Endothelial cell of umbilical vein (primary cell): Measurements from ENCODE around the gene MPDU1. TPM values are rescaled to one million over a fixed set of nuclear protein-coding genes. Genes with fewer than 3 reads are reported as not detected.

Experiments
- BruUV-seq: library from RNA; stranded (reverse); fragments of 400-500 nt; replicated peaks from 2 replicates; lab custom pipeline; 2021; lab: Mats Ljungman, UMichigan
- CTCF ChIA-PET: fragments of 300-600, 350-600 bp; sonication (Branson Sonifier 250); formaldehyde crosslinking; loops from one replicate; lab custom pipeline; 2021; ENCODE audit warnings: antibody characterized with exemption, inconsistent platforms; lab: Charles Lee
- POLR2A ChIA-PET: fragments of 300-600, 350-600 bp; sonication (Branson Sonifier 250); formaldehyde crosslinking; loops from one replicate; lab custom pipeline; 2021; ENCODE audit warnings: antibody characterized with exemption, inconsistent platforms; lab: Charles Lee
- DNase-seq: peaks from one replicate; pipeline ENCODE4 v3.0.0-alpha.2; 2011; ENCODE audit warnings: low read depth, low spot score
- FAIRE-seq: peaks from 2 replicates; lab custom pipeline; 2011; peaks lifted over from hg19 to GRCh38; lab: Jason Lieb, UNC
- H2AFZ ChIP-seq: 2 replicates; pipeline ENCODE4 v1.6.0; 2012; ENCODE audit warnings: low read depth, low read length, control low read depth, inconsistent platforms
- H3K27ac ChIP-seq: 2 replicates; pipeline ENCODE4 v1.5.1; 2011; ENCODE audit warnings: low read depth, mild to moderate bottlenecking, control low read depth, low read length, moderate library complexity; ENCODE audit not compliant: insufficient read depth
- H3K27me3 ChIP-seq, 2 experiments: 2 replicates each; pipeline versions ENCODE4 v1.6.0 to v1.6.1; 2011; ENCODE audit warnings: low read length in 2 of 2, mixed read lengths in 1 of 2; ENCODE audit not compliant: control insufficient read depth in 2 of 2, insufficient read depth in 2 of 2
- H3K36me3 ChIP-seq, 2 experiments: 2 replicates in 1 of 2; 3 replicates in 1 of 2; pipeline ENCODE4 v1.5.1; 2011; ENCODE audit warnings: low read length in 2 of 2, mild to moderate bottlenecking in 1 of 2, moderate library complexity in 1 of 2; ENCODE audit not compliant: control insufficient read depth in 2 of 2, insufficient read depth in 2 of 2; ENCODE audit errors: extremely low read depth in 1 of 2
- H3K4me1 ChIP-seq: 3 replicates; pipeline ENCODE4 v1.5.1; 2011; ENCODE audit warnings: mild to moderate bottlenecking, low read length; ENCODE audit not compliant: control insufficient read depth, insufficient read depth; ENCODE audit errors: extremely low read depth
- H3K4me2 ChIP-seq: 2 replicates; pipeline ENCODE4 v1.6.1; 2011; ENCODE audit warnings: low read length, control low read depth, mixed read lengths; ENCODE audit not compliant: insufficient read depth
- H3K4me3 ChIP-seq, 3 experiments: fragments of 200-600 bp in 1 of 3; sonication (generic), shearing (Covaris generic) in 1 of 3; replicated peaks in 1 of 3; 2 replicates each; pipeline ENCODE4 v1.5.1; 2011 to 2016; ENCODE audit warnings: control low read depth in 3 of 3, low read length in 3 of 3, mild to moderate bottlenecking in 2 of 3, inconsistent platforms in 1 of 3, low read depth in 1 of 3, moderate library complexity in 1 of 3; ENCODE audit not compliant: insufficient read depth in 1 of 3
- H3K79me2 ChIP-seq: 2 replicates; pipeline ENCODE4 v1.6.0; 2012; ENCODE audit warnings: low read length, inconsistent platforms; ENCODE audit not compliant: control insufficient read depth, insufficient read depth
- H3K9ac ChIP-seq: replicated peaks from 2 replicates; pipeline ENCODE3; 2011; ENCODE audit warnings: low read length, control low read depth; ENCODE audit not compliant: insufficient read depth; ENCODE audit errors: extremely low read depth
- H3K9me1 ChIP-seq: replicated peaks from 3 replicates; pipeline ENCODE4 v1.6.0; 2011; ENCODE audit warnings: mild to moderate bottlenecking, low read length; ENCODE audit not compliant: control insufficient read depth, insufficient read depth; ENCODE audit errors: extremely low read depth
- H3K9me3 ChIP-seq: replicated peaks from 2 replicates; pipeline ENCODE4 v1.5.1; 2012; ENCODE audit warnings: low read length, inconsistent platforms; ENCODE audit not compliant: control insufficient read depth, insufficient read depth
- H4K20me1 ChIP-seq: replicated peaks from 2 replicates; pipeline ENCODE3; 2011; ENCODE audit warnings: mild to moderate bottlenecking, low read length; ENCODE audit not compliant: control insufficient read depth, insufficient read depth; ENCODE audit errors: extremely low read depth
- CTCF ChIP-seq, 2 donors: IDR thresholded peaks; 1 replicate in 1 of 2; 2 replicates in 1 of 2; pipeline ENCODE4 v1.5.1; 2011; ENCODE audit warnings: low read length in 2 of 2, mild to moderate bottlenecking in 2 of 2, moderate library complexity in 2 of 2, control low read depth in 1 of 2, inconsistent platforms in 1 of 2, low read depth in 1 of 2; ENCODE audit not compliant: insufficient read depth in 1 of 2; ENCODE audit errors: extremely low read depth in 1 of 2
- EZH2 ChIP-seq: IDR thresholded peaks from 2 replicates; pipeline ENCODE4 v1.6.1; 2012; ENCODE audit warnings: borderline replicate concordance, low read depth, mild to moderate bottlenecking, moderate library complexity, low read length, inconsistent platforms; ENCODE audit not compliant: severe bottlenecking
- FOS ChIP-seq: IDR thresholded peaks from 2 replicates; pipeline ENCODE4 v1.6.1; 2011; ENCODE audit warnings: mild to moderate bottlenecking, low read length, moderate library complexity, borderline replicate concordance; ENCODE audit not compliant: insufficient read depth
- GATA2 ChIP-seq: IDR thresholded peaks from 2 replicates; pipeline ENCODE4 v1.7.0; 2011; ENCODE audit warnings: low read depth, mild to moderate bottlenecking, moderate library complexity, mixed read lengths, low read length; ENCODE audit not compliant: insufficient read length, insufficient read depth
- JUN ChIP-seq: IDR thresholded peaks from 2 replicates; pipeline ENCODE4 v1.6.1; 2011; ENCODE audit warnings: borderline replicate concordance, low read depth; ENCODE audit not compliant: insufficient read length, insufficient read depth
- MAX ChIP-seq: IDR thresholded peaks from 2 replicates; pipeline ENCODE4 v1.6.1; 2011; ENCODE audit not compliant: insufficient read depth, insufficient read length
- MYC ChIP-seq: IDR thresholded peaks from one replicate; pipeline ENCODE4 v1.6.1; 2011; ENCODE audit warnings: mild to moderate bottlenecking, low read depth, low read length
- POLR2A ChIP-seq: IDR thresholded peaks from 2 replicates; pipeline ENCODE4 v1.6.1; 2012; ENCODE audit warnings: low read depth, mild to moderate bottlenecking, control low read depth, low read length
- POLR2AphosphoS5 ChIP-seq: IDR thresholded peaks from 2 replicates; pipeline ENCODE4 v1.6.1; 2012; ENCODE audit warnings: low read depth, mild to moderate bottlenecking, control low read depth, low read length, moderate library complexity; ENCODE audit not compliant: insufficient read depth
- dilution Hi-C: fragments of 300-500 bp; cut with MboI; formaldehyde crosslinking; loops from one replicate; pipeline ENCODE4 v1.15.0; 2019; ENCODE audit warnings: low sequenced_read_pairs; ENCODE audit not compliant: extremely low pct_ligation_motif_present
- intact Hi-C: fragments of 100-400 bp; cut with micrococcal nuclease; formaldehyde crosslinking; loops from one replicate; pipeline ENCODE4 v1.10.0; 2022
- polyA plus RNA-seq, 4 experiments: library from polyadenylated mRNA; depleted of rRNA in 3 of 4; stranded (reverse) in 3 of 4; unstranded in 1 of 4; fragments of >200 nt; gene quantifications; 2 replicates each; pipeline versions ENCODE4 v1.2.1 to v1.2.3, GENCODE V29; 2011 to 2012; ENCODE audit warnings: missing spikeins in 1 of 4
- total RNA-seq: library from RNA; stranded (reverse); gene quantifications from 2 replicates; pipeline ENCODE4 v1.2.3, GENCODE V29; 2021

Gene MPDU1
- total and polyA plus RNA-seq, 2 donors (not counting 3 experiments of a cell fraction or from before 2014, with no cell fraction given), result 78.0 to 368 TPM

GRCh38 chr17:7606280-7606679, 22.6 kb downstream of the MPDU1 start:
- H3K4me2 ChIP-seq, result no peak overlapping the region
- H2AFZ ChIP-seq, result no peak overlapping the region
- FAIRE-seq (no peak), DNase-seq (no peak)
- no peaks in the 10 kb centered on the region for H3K27me3 ChIP-seq
- no peak overlapping the region for H3K27ac ChIP-seq
- no TSS peak for BruUV-seq
- peaks cover 23% of the 10 kb centered on the region for H3K79me2 ChIP-seq
- H3K9me1 ChIP-seq, result no peaks in the 10 kb centered on the region
- no peak overlapping the region for H3K9ac ChIP-seq
- POLR2A ChIA-PET, result no interaction called here
- dilution Hi-C loops (no loop called here), intact Hi-C loops (no loop called here)
- H3K4me3 ChIP-seq, result no peak overlapping the region
- H3K4me1 ChIP-seq, result no peaks in the 10 kb centered on the region
- peaks cover 7 to 21% of the 10 kb centered on the region in 2 experiments for H3K36me3 ChIP-seq
- CTCF ChIA-PET, result interaction anchor here (0.9 kb wide), 1 partner anchor 8 kb away, joined by 3 read pairs; the partner anchor contains the start of gene FXR2
- TF ChIP-seq FOS, result no peak
- TF ChIP-seq EZH2, result no peak
- no peaks in the 10 kb centered on the region for H4K20me1 ChIP-seq
- no peaks in the 10 kb centered on the region for H3K9me3 ChIP-seq

GRCh38 chr17:7610641-7611040, 27.0 kb downstream of the MPDU1 start:
- dilution Hi-C loops (no loop called here), intact Hi-C loops (loop anchor here (10.0 kb wide), 1 partner anchor 234 kb away; no protein-coding TSS in a partner anchor)
- Histone ChIP-seq H3K9me3 (no peaks in the 10 kb centered on the region), H3K4me3 (no peak overlapping the region), H3K9me1 (no peaks in the 10 kb centered on the region), H3K27me3 (no peaks in the 10 kb centered on the region), H3K27ac (no peak overlapping the region), H2AFZ (no peak overlapping the region), H3K79me2 (peaks cover 52% of the 10 kb centered on the region), H3K9ac (no peak overlapping the region), H3K36me3 (peaks cover under 1 to 2% of the 10 kb centered on the region in 2 experiments), H3K4me1 (peaks cover 24% of the 10 kb centered on the region), H3K4me2 (no peak overlapping the region), H4K20me1 (peaks cover 3% of the 10 kb centered on the region)
- DNase-seq, result no peak
- POLR2A ChIA-PET, result no interaction called here
- no TSS peak for BruUV-seq
- FAIRE-seq, result no peak
- TF ChIP-seq MYC (no peak), JUN (no peak), POLR2A (no peak), CTCF (IDR thresholded peaks at IDR 0.05; ENCODE audit: extremely low read depth in 1 of 2, insufficient read depth in 1 of 2, low read depth in 1 of 2, low read length in 2 of 2) (no peak), GATA2 (no peak), EZH2 (no peak), FOS (no peak), MAX (no peak), POLR2AphosphoS5 (no peak)
- CTCF ChIA-PET, result interaction anchor here (1.8 kb wide), 1 partner anchor 21 kb away, joined by 6 read pairs; no protein-coding TSS in a partner anchor
